HG03045 (cell line): ENCODE results near the gene ISLR.

Experiments used
- ATAC-seq: cut with Tn5 transposase; IDR thresholded peaks from one replicate; pipeline ENCODE4 v1.9.1; 2021; ENCODE audit warnings: mild to moderate bottlenecking, moderate library complexity; ENCODE audit not compliant: unreplicated experiment

Gene ISLR

DNA sequence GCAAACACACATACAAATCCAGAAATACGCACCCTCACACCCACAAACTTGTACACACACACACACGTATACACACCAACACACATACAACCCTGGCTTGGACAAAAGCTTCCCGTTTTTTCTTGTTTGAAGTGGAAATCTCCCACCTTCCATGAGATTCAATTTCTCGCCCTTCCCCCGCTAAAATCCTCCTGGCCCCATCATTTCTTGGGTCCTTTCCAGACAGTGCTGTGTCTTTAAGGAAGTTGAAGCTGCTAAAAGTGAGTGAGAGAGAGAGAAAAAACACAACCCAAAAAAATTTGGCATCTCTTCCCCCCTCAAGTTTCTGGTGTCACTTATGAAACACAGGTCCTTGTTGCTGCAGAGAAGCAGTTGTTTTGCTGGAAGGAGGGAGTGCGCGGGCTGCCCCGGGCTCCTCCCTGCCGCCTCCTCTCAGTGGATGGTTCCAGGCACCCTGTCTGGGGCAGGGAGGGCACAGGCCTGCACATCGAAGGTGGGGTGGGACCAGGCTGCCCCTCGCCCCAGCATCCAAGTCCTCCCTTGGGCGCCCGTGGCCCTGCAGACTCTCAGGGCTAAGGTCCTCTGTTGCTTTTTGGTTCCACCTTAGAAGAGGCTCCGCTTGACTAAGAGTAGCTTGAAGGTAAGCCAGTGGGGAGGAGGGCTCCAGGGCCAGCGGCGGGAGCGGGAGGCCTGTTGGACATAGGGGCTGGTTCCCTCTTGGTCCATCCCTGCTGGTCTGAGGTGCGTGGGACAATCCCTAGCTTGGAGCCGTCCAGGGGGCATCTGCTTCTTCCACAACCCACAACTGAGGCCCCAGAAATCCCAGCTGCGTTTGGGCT lies at the start of gene ISLR:
TSS of gene ISLR (plus strand) at position 331 of the 839 bp plus-strand sequence. CDS start 1,149 bp downstream, outside the sequence.
- ATAC-seq: no peak

DNA sequence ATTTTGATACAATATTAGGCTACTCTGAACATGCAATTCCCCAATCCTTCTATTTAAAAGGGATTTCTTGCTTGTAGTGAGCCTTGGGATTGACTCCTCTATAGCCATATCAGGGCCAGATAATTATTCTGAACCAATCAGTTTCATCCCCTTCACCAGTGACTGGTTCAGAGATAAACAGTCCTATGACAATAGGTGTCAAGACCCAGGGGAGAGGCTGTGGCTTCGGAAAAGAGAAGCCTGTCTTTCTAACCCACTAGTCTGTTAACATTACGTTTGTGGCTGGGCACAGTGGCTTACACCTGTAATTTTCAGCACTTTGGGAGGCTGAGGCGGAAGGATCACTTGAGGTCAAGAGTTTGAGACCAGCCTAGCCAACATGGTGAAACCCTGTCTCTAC lies 49.3 kb upstream of the ISLR start:
- ATAC-seq: no peak

DNA sequence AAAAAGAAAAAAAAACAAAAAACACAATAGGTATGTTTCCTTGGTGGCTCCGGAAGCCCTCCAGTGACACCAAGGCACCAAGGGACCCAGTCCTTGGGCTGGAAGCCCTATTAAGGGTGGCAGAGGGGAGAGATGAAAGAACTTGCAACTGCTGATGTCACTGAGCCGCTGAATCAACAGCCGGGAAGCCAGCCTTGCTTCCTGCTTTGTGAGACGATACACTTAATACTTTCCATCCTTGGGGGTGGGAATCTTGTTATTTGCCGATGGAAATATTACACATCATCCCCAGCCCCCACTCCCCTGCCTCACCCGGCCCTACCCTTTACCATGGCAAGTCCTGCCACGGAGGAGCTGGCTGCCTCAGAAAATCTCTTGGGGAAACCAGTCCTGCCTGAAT lies 48.8 kb upstream of the ISLR start:
- ATAC-seq: no peak

DNA sequence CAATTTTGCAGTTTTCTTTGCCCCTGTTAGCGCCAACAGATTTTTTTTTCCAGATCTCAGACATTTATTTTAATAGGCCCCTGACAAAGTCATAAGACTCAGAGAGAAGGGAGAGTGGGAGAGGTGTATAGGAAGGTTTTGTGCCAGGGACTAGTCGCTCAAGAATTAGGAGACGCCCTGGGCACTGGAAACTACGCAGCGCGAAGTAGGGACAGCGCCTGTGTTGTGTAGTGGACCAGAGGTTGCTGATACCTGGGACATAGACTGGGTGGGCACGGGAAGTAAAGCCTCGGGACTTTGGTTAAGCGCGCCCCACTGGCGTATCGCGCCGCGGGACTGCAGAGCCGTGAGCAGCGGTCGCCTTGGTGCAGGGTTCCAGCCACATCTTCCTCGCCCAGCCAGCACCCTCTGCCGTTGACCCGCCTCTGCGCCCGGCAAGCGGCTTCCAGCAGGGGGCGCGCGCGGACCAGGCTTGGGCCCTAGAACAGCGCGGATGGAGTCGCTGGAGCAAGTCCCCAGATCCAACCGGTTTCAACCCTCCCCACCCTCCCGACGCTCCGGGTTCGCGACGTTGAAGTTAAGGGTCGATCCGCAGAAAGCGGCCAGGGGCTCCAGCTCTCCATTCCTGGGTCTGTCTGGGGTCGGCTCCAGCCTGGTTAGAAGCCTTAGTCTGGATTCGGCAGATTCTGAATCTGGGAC lies 46.1 kb upstream of the ISLR start:
- no peak for ATAC-seq

DNA sequence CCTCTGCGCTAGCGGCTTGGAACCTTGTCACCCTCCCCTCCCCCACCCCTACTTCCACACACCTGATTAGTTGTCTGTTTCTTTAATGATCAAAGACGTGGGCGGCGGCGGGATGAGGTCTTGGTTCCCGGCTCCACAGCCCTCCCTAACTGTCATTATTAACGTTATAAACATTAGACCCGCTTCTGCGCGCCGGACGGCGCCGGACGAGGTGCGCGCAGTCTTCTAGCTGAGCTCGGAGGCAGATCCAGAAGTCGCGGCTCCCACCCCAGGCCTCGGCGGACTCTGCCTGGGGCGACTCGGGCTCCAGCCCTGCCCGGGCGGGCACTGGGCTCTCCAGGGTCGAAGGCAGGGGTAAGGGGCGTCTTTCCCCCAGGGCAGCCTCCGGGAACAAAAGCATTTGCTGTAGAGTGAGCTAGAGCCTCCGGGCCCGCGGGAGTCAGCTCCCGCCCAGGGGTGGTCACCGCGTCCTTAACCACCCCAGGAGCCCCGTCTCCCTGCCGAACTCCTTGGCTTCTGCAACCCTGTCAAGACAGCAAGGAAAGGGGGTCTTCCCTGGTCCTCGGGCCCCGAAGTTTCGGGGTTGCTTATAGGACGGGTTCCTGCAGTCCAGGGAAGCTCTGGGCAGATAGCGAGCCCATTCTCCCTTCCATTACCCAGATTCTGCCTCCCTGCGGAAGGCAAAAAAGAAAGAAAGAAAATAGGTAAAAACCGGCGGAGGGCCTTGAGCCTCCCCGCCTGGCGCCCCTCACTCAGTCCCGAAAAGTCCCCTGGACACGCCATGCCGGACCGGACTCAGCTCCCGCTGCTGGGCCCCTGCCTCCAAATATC lies 45.3 kb upstream of the ISLR start:
- no peak for ATAC-seq

- no peak for ATAC-seq
Measured at GRCh38 chr15:74128785-74129585, 44.5 kb upstream of the ISLR start.

GRCh38 chr15:74129586-74130154 lies 43.8 kb upstream of the ISLR start:
- ATAC-seq: no peak

DNA sequence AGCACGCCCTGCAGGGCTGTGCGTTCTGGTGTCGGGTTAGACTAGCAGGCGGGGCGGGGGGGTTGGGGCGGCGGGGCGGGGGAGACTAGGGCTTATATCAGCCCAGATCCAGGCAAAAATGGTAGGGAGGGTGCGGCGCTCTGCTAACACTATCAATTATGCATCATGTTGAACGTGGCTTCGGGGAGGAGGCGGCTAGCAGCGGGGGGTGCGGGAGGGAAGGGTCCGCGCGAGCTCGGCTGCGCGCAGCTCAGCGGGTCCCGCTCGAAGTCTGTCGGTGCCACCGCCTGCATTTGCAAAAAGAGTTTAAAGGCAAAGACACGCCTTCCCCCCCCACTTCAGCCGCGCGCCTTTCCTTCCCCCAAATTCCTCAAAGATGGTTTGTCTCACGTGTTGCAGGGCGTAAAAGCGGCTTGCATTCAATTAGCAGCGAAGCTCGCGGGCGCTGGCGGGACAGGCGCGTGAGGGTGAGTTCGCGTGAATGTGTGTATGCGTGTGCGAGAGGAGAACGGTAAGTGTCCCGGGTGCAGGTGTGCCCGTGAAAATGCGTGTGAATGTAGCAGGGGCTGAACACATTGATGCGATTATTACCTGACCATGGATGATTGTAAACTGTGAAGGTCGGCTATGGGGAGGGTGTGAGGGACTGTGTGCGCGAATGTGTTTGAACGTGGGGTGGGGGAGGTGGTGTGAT lies 43.2 kb upstream of the ISLR start, which contains the start of gene ISLR2:
TSS of gene ISLR2 (plus strand) at position 432 of the 694 bp plus-strand sequence. CDS start 2,169 bp downstream, outside the sequence.
- ATAC-seq: no peak

DNA sequence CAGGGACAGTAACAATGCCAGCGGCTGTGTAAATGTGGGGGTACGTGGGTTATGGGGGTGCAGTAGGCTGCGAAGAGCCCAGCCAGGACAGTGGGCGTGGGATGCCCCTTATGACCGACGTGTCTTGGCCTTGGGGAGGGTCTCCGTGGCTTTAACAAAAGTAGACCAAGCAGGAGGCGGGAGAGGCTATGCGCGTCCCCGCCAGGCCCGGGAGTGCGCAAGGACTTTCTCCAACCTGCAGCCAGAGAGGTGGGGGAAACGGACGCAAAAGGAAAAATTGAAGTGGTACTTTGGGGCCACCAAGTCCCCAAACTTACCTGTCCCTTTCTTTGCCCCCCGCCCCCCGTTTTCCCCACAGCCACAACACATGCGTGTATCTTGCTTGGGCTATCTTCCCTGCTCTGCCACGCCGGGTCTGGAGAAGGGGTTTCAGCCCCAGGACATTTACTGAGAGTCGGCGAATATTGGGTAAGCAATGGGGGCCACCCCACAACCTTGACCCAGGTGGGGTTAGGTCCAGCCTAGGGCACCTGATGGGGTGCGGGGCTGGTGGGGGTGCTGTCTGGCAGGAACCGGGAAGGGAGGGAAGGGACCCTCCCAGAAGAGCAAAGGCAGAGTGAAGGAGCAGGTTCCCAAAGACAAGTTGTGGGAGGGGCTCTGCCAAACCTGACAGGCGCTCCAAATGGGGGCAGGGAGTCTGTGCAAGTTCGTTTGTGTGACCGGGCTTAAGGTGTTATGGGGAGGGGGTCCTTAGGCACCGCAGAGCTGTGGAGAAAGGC lies 42.5 kb upstream of the ISLR start:
- ATAC-seq: no peak

DNA sequence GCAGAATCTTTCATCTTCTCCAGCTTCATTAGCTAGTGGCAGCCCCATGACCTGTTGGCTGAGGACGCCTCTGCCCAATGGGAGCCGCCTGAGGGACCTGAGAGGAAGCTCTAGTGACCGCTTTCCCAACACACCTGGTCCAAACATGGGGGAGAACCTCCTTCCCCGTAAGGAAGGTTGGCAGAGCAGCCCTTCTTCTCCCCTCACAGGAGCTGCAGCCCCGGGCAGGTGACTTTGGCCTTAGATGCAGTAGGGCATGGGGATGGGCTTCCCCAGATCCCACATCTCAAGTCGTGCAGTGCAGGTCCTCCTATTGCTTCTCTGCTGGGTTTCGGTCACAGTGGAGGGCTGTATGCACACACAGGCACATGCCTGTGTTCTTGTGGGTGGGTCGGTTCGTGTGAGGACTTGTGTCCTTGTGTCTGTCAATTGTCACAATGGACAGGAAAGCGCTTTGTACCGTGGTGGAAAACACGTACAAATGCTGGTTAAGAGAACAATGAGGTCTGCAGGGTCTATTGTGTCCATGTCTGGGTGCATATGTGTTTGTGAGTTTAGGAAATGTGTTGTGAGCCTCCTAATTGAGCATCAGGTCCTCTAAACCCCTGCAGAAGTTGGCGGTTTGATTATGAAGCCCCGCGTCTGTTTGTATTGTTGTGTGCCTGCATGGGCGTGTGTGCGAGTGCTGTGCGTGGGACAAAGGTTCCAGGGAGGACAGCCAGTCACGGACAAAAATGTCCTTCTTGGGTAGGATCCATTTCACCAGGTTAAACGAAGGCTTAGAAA lies 41.7 kb upstream of the ISLR start:
- no peak for ATAC-seq

GRCh38 chr15:74132681-74133651 lies 40.5 kb upstream of the ISLR start:
- ATAC-seq: no peak

GRCh38 chr15:74133694-74134386 lies 39.7 kb upstream of the ISLR start:
- ATAC-seq: no peak

- no peak for ATAC-seq
Measured at GRCh38 chr15:74134387-74135027, 39.0 kb upstream of the ISLR start.

DNA sequence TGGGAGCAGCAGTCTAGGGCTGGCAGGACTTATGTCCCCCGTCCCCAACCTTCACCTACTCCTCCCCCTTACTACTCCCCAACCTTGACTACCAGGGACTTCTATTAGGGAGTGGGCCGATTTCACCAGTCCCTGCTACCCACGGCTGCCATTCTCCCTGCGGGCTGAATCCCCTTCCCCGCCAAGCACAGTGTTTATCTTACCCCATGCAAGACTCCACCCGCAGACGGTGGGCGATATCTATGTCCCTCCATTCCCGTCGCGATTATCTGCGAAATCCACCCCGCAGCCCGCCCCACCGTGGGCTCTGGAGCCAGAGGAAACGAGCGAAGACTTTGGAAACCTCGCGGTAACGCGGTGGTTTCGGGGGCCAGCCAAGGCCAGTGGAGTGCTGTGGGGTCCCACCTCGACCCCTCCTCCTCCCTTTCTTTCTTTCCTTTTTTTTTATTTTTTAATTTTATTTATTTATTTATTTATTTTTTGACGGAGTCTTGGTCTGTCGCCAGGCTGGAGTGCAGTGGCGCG lies 38.4 kb upstream of the ISLR start:
- ATAC-seq: no peak

DNA sequence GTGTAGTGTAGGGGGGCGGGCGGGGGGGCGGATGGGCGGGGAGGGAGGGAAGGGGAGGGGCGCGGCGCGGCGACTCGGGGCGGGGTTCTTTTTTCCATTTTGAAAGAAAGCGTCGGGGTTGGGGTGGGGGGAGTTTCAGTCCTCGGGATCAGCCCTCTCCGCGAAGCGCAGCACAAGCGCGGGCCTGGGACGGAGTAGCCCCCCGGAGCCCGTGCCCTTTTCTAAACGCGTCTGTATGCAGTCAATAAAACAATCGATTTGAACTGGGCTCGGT lies 37.0 kb upstream of the ISLR start:
- ATAC-seq: no peak
